ENCODE measurements around the gene BCAS3.

- TF ChIP-seq CTCF (IDR thresholded peaks at IDR 0.05) (no peak), POLR2A (IDR thresholded peaks at IDR 0.05) (no peak), POLR2AphosphoS5 (IDR thresholded peaks at IDR 0.05) (no peak), EP300 (IDR thresholded peaks at IDR 0.05) (no peak)
These were observed 339.8 kb downstream of the BCAS3 start for GRCh38 chr17:61017317-61018006.
